ELR (cell line): Measurements from ENCODE around the gene MELK.
"Not testable (repeated sequence)": the region's sequence is repeated elsewhere in the genome, so short reads cannot be mapped to it uniquely, and the experiment has no call there.

Experiments used
- DNase-seq: peaks from one replicate; pipeline ENCODE4 v3.0.0-alpha.2; 2015; ENCODE audit warnings: low read depth

Gene MELK

GRCh38 chr9:36572515-36573418 lies at the start of gene MELK:
Gene MELK (plus strand): TSS chr9:36572895. CDS start chr9:36581682, 8,787 bp downstream.
- peak; percentile 89 for DNase-seq

- DNase-seq: no peak
These were observed 42.5 kb upstream of the MELK start for GRCh38 chr9:36530224-36530623.

- no peak for DNase-seq
These were observed 40.3 kb upstream of the MELK start for GRCh38 chr9:36532353-36532752.

- not testable (repeated sequence) for DNase-seq
These were observed 39.0 kb upstream of the MELK start for GRCh38 chr9:36533726-36534125.

- no peak for DNase-seq
These were observed 37.6 kb upstream of the MELK start for GRCh38 chr9:36535107-36535506.

- DNase-seq: no peak
These were observed 34.8 kb upstream of the MELK start for GRCh38 chr9:36537861-36538260.

- DNase-seq: no peak
These were observed 30.3 kb upstream of the MELK start for GRCh38 chr9:36542355-36542754.

- no peak for DNase-seq
These were observed 28.8 kb upstream of the MELK start for GRCh38 chr9:36543916-36544315.

GRCh38 chr9:36547598-36547997 lies 25.1 kb upstream of the MELK start:
- no peak for DNase-seq

- no peak for DNase-seq
These were observed 24.2 kb upstream of the MELK start for GRCh38 chr9:36548454-36548853.

GRCh38 chr9:36550135-36550534 lies 22.6 kb upstream of the MELK start:
- DNase-seq: no peak

- DNase-seq: not testable (repeated sequence)
These were observed 22.0 kb upstream of the MELK start for GRCh38 chr9:36550631-36551098.

GRCh38 chr9:36551129-36551528 lies 21.6 kb upstream of the MELK start:
- peak; percentile 19 for DNase-seq

- DNase-seq: no peak
These were observed 20.8 kb upstream of the MELK start for GRCh38 chr9:36551910-36552309.

GRCh38 chr9:36559036-36559695 lies 13.5 kb upstream of the MELK start:
- DNase-seq: peak; percentile 57

GRCh38 chr9:36560771-36561170 lies 11.9 kb upstream of the MELK start:
- DNase-seq: peak; percentile 30

GRCh38 chr9:36562801-36563200 lies 9.9 kb upstream of the MELK start:
- not testable (repeated sequence) for DNase-seq

- DNase-seq: peak; percentile 48
These were observed 5.9 kb upstream of the MELK start for GRCh38 chr9:36566813-36567221.

- DNase-seq: not testable (repeated sequence)
These were observed 4.0 kb upstream of the MELK start for GRCh38 chr9:36568681-36569080.

- DNase-seq: no peak
These were observed 1.4 kb upstream of the MELK start for GRCh38 chr9:36571333-36571732.

GRCh38 chr9:36574045-36574444 lies 1.4 kb downstream of the MELK start:
- DNase-seq: not testable (repeated sequence)

GRCh38 chr9:36575411-36575882 lies 2.8 kb downstream of the MELK start:
- DNase-seq: peak; percentile 75

GRCh38 chr9:36576866-36577265 lies 4.2 kb downstream of the MELK start:
- DNase-seq: peak; percentile 18
